Erythroblast (primary cell): ENCODE results near the gene SACS.

Source experiments
- GATA1 ChIP-seq: IDR thresholded peaks from 2 replicates; pipeline ENCODE4 v1.6.1; 2011; ENCODE audit warnings: low read depth, mild to moderate bottlenecking, control low read depth, low read length, moderate library complexity
- POLR2A ChIP-seq: IDR thresholded peaks from 2 replicates; pipeline ENCODE4 v1.6.1; 2011; ENCODE audit warnings: mild to moderate bottlenecking, low read length

DNA sequence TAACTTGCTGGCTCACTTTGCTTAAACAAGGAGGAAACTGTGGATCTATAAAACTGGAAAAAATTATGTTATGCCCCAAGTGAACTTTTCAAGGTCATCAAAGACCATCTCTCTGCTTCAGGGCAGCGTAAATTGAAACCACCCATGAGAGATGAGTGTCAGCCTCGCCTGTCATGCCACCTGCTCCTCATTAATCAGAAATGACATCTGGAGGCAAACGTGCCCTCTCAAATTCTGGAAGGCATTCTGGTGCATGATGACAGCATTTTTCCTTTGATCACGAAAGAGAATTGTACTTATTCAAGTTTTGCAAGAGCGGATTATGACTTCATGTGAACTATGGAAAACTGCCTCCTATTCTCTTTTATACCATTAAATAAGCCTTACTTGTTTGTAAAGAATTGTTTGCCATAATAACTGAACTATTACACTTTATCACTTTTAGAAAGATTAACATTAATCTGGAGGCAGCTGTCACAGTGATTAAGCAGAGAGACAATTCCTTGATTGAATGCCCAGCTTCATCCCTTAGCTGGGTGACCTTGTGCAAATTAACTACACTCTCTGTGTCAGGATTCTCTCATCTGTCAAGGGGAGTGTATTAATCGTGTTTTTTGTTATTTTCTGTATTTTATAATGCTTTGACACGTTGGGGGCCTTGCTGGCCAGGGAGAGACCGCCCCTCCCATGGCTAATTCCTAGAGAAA lies 17.0 kb upstream of the SACS start:
- TF ChIP-seq POLR2A (no peak), GATA1 (no peak)
